ENCODE measurements around the gene TWSG1. TPM values are rescaled to one million over a fixed set of nuclear protein-coding genes. Genes with fewer than 3 reads are reported as not detected.

Gene TWSG1
- total RNA-seq, 2 experiments from 2014 or later: 13.3 to 14.9 TPM

- no peak for TF ChIP-seq CTCF (IDR thresholded peaks at IDR 0.05)
- DNase-seq: no peak
- POLR2A ChIA-PET: no interaction called here
- no peaks in the 10 kb centered on the region for H3K9me3 Mint-ChIP-seq
- H3K4me3 Mint-ChIP-seq: no peak overlapping the region
- H3K4me1 Mint-ChIP-seq (ENCODE audit: low read depth): no peaks in the 10 kb centered on the region
- H3K36me3 Mint-ChIP-seq (ENCODE audit: low read depth): no peaks in the 10 kb centered on the region
- CTCF ChIA-PET: no interaction called here
- no peak for ATAC-seq
- H3K27me3 Mint-ChIP-seq: peaks cover 4% of the 10 kb centered on the region
- intact Hi-C loops (cut with micrococcal nuclease): no loop called here
- no peak overlapping the region for H3K27ac Mint-ChIP-seq
Observed at GRCh38 chr18:9325716-9326115, 8.9 kb upstream of the TWSG1 start.

GRCh38 chr18:9328776-9329175 is 5.8 kb upstream of the TWSG1 start:
- H3K27ac Mint-ChIP-seq: no peak overlapping the region
- TF ChIP-seq CTCF (IDR thresholded peaks at IDR 0.05): no peak
- intact Hi-C loops (cut with micrococcal nuclease): no loop called here
- ChIA-PET POLR2A (no interaction called here), CTCF (no interaction called here)
- no peaks in the 10 kb centered on the region for H3K9me3 Mint-ChIP-seq
- peaks cover 1% of the 10 kb centered on the region for H3K4me1 Mint-ChIP-seq (ENCODE audit: low read depth)
- no peaks in the 10 kb centered on the region for H3K36me3 Mint-ChIP-seq (ENCODE audit: low read depth)
- no peak for DNase-seq
- no peaks in the 10 kb centered on the region for H3K27me3 Mint-ChIP-seq
- no peak overlapping the region for H3K4me3 Mint-ChIP-seq
- ATAC-seq: no peak

GRCh38 chr18:9329471-9329870 is 5.1 kb upstream of the TWSG1 start:
- POLR2A ChIA-PET: no interaction called here
- no peaks in the 10 kb centered on the region for H3K36me3 Mint-ChIP-seq (ENCODE audit: low read depth)
- peaks cover 4% of the 10 kb centered on the region for H3K4me1 Mint-ChIP-seq (ENCODE audit: low read depth)
- H3K27me3 Mint-ChIP-seq: no peaks in the 10 kb centered on the region
- no peak overlapping the region for H3K27ac Mint-ChIP-seq
- H3K9me3 Mint-ChIP-seq: no peaks in the 10 kb centered on the region
- ATAC-seq (no peak), DNase-seq (no peak)
- intact Hi-C loops (cut with micrococcal nuclease): no loop called here
- no peak for TF ChIP-seq CTCF (IDR thresholded peaks at IDR 0.05)
- CTCF ChIA-PET: no interaction called here
- no peak overlapping the region for H3K4me3 Mint-ChIP-seq

GRCh38 chr18:9330419-9330818 is 4.2 kb upstream of the TWSG1 start:
- intact Hi-C loops (cut with micrococcal nuclease): loop anchor here (10.0 kb wide), 1 partner anchor 184 kb away; no protein-coding TSS in a partner anchor
- DNase-seq: no peak
- no peak overlapping the region for H3K27ac Mint-ChIP-seq
- no peak for TF ChIP-seq CTCF (IDR thresholded peaks at IDR 0.05)
- CTCF ChIA-PET: no interaction called here
- POLR2A ChIA-PET: no interaction called here
- H3K27me3 Mint-ChIP-seq: no peaks in the 10 kb centered on the region
- ATAC-seq: no peak
- no peaks in the 10 kb centered on the region for H3K36me3 Mint-ChIP-seq (ENCODE audit: low read depth)
- peaks cover 4% of the 10 kb centered on the region for H3K4me1 Mint-ChIP-seq (ENCODE audit: low read depth)
- H3K4me3 Mint-ChIP-seq: no peak overlapping the region
- H3K9me3 Mint-ChIP-seq: no peaks in the 10 kb centered on the region

- Mint-ChIP-seq H3K4me3 (peak overlapping the region; percentile 78), H3K36me3 (ENCODE audit: low read depth) (peaks cover 6% of the 10 kb centered on the region), H3K27ac (peak overlapping the region; percentile 31), H3K27me3 (no peaks in the 10 kb centered on the region), H3K4me1 (ENCODE audit: low read depth) (peaks cover 22% of the 10 kb centered on the region), H3K9me3 (no peaks in the 10 kb centered on the region)
- intact Hi-C loops (cut with micrococcal nuclease): loop anchor here (10.0 kb wide), 1 partner anchor 181 kb away; no protein-coding TSS in a partner anchor
- ChIA-PET CTCF (interaction anchor here (0.6 to 1.7 kb wide), 3 partner anchors 178 to 215 kb away, joined by 3 to 12 read pairs (median 3); no protein-coding TSS in a partner anchor), POLR2A (interaction anchor here (0.9 to 1.1 kb wide), 5 partner anchors 11 to 251 kb away, joined by 3 to 4 read pairs (median 3); no protein-coding TSS in a partner anchor)
- peak; percentile 58 for DNase-seq
- TF ChIP-seq CTCF (IDR thresholded peaks at IDR 0.05): no peak
- peak; percentile 28 for ATAC-seq
Observed at GRCh38 chr18:9333441-9334328, 888 bp upstream of the TWSG1 start.
